ENCODE data around the gene WNK2.
"Not testable (repeated sequence)": the region's sequence is repeated elsewhere in the genome, so short reads cannot be mapped to it uniquely, and the experiment has no call there.

WNK2 gene

DNA sequence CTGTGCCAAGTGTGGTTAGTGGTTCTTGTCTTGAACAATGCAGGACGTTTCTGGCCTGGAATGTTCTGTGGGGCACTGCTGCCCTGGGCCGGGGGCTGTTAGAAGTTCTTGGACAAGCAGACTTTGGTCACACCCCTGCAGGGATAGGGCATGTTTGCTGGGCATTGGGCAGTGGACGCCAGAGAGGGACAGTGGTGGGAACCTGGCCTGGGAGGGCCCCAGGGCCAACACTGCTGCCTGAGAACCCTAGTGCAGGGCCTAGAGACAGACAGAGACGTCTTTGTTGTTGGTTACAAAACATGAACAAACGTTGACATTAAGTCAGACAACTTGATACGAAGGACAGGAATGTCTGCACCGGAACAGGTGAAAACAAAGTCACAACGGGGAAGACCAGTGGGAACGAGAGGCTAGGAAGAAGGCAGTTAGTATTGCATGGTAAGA is 57.0 kb downstream of the WNK2 start:
- no peak for DNase-seq

DNA sequence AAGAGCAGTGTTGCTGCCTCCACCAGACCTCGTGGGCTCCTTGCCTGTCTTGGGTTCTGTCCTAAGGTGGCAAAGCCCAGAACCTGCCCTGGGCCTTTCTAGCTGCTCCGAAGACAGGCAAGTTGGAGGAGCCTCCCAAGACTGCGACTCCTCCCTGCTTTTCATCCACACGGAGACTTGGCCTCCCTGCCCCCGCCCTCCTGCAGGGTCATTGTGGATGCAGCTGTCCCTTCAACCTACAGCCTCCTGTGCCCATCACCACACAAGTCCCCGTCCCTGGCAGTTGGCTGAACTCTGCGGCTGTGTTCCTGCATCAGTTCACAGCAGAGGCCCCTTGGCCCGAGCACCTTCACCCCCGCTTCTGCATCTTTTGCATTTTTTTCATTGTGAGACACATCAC is 59.2 kb downstream of the WNK2 start:
- no peak for DNase-seq

DNA sequence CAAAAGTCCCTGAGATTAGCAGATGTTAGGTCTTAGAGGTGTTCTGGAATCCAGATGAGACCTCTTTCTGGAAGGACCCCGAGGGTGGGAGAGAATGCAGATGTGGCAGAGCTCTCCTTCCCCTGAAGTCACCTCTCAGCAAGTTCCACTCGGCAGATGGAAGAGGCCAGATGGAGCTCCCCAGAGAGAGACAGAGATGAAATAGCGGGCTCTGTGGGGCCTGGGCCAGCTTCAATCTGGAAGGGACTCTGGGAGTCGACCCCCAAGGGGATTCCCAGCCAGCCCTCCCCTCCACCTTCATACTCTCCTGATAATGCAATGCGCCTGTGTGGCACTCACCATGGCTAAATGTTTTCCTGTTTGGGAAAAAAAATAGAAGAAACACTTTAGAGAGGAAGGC is 60.2 kb downstream of the WNK2 start:
- no peak for DNase-seq

DNA sequence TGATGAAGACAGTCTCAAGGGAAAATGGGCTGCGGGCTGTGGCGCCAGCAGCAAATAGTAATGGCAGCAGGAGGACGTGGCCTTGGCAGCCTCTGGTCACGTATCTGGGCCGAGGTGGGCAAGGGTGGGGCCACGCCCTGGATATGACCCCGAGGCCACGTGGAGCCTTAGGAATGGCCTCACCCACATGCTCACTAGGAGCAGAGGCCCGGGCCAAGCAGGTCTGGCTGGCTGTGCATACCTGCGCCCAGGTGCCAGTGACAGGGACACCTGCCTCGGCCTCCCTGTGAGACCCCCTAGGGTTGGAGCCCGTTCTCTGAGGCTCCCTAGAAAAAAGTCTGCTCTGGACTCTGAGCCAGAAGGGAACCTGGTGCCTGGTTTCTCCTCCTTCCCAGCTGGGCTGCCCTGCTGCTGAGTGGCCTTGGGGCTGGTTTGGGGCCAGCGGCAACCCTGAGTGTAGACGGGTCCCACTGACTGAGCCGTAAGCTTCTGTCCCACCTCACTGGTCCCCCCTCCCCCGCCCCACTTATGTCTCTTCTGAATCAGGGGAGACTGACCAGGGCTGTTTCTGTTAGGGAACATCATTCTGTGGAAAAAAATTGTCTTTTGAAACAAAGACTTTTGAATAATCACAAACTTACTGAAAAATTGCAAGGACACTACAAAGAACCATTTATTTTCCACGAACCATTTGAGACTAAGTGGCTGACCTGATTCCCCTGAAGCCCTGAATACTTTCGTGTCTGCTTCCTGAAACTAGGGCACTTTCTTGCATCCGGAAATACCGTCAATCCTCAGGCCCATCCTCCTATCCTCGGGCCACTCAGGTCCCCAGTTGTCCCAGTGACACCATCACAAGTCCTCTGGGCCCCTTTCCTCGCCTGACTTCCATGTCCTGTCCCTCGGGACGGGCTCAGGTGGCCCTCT is 60.8 kb downstream of the WNK2 start:
- no peak for DNase-seq

DNA sequence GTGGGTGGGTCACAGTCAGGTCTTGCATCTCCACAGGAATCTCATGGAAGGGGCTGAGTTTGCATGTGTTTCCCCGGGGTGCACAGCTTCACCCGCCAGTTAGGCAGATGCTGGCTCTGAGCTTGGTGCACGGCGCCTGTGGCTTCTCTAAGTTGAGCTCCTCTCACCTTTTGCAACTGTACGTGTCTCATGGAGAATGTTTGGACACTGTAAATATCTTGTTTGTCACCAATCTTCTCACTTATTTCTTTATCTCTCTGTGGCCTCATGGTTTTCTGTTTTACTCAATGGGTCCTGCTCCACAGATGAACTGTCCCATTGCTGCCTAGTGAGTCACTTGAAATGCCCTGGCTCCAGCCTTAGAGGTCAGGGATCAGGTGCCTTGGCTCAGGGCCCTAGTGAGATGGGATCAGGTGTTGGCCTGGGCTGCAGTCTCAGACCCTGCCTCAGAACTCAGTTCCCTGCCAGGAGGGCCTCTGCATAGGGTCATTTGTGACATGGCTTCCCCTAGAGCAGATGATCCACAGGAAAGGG is 61.6 kb downstream of the WNK2 start:
- DNase-seq, result no peak

DNA sequence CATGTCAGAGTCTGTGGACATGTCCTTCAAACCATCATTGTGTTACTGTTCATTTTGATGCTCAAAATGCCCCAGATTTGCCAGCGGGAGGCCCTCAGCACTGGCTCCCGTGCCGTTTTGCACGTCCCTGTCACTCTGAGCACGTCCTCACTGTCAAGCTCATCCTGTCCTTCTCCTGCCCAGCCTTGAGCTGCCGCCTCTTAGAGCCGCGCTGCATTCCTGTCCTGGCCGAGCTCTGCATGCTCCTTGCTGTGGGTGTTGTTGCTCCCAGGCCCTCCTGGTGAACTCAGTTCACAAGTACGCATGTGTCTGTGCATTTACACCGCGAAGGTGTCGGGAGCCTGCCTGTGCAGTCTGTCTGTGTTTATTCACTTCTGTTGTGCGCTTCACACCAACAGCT is 62.2 kb downstream of the WNK2 start:
- DNase-seq, result no peak

DNA sequence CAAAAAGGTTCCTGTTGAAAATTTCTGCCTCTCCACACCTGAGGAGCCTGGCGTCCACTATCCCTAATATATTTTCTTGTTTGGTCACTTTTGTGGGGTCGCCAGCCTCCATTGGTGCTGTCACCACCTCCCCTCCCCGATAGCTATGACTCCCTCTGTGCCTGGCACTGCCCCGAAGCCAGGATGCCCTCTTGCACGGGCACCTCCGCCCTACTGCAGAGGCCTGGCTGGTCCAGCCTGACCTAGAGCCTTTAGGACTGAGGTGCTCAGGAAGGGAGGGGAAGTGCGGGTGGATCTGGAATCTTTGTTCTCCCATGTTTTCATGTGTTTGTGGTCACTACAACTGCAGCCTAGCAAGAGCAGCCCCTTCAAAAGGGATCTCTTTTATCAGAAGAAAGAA is 62.6 kb downstream of the WNK2 start:
- no peak for DNase-seq

DNA sequence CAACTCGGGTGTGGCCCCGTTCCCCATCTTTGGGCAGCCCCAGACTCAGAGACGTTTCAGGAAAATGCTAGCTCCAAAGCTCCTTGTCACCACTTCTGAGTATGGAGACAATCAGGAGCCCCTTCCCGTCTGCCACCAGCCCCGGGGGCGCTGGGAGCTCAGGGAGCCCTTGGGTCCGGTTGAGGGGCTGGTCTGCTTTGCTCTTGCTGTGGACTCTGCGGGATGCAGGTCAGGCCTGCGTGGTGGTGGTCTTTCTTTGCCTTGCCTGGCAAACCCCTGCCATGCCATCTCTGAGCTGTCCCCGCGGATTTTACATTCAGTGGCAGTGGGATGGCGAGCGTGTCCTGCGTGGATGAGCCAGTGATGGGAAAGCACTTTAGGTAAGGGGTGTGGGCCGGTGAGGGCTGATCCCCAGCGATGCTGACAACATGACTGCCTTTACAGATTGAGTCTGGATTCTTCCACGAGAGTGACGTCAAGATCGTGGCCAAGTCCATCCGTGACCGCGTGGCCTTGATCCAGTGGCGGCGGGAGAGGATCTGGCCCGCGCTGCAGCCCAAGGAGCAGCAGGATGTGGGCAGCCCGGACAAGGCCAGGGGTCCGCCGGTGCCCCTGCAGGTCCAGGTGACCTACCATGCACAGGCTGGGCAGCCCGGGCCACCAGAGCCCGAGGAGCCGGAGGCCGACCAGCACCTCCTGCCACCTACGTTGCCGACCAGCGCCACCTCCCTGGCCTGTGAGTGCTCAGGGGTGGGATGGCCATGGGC is 63.3 kb downstream of the WNK2 start:
- DNase-seq, result no peak

DNA sequence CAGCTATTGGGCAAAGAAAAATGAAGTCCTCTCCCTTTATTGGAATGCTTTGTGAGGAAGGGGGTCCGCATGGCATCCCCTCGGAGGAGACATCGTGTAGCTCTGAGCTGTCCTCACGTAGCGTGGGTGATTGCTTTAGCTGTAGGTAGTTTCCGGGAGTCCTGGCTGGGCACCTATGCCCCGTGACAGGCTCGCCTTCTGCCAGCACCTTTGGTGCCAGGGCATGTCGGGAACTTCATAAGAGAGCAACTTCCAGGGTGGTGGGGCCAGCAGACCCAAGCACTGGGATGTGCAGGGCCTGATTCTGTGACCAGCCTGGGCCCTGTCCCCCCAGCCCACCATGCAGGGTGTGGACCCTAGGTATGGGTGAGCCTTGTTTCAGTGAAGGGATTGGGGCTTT is 64.0 kb downstream of the WNK2 start:
- DNase-seq, result no peak

DNA sequence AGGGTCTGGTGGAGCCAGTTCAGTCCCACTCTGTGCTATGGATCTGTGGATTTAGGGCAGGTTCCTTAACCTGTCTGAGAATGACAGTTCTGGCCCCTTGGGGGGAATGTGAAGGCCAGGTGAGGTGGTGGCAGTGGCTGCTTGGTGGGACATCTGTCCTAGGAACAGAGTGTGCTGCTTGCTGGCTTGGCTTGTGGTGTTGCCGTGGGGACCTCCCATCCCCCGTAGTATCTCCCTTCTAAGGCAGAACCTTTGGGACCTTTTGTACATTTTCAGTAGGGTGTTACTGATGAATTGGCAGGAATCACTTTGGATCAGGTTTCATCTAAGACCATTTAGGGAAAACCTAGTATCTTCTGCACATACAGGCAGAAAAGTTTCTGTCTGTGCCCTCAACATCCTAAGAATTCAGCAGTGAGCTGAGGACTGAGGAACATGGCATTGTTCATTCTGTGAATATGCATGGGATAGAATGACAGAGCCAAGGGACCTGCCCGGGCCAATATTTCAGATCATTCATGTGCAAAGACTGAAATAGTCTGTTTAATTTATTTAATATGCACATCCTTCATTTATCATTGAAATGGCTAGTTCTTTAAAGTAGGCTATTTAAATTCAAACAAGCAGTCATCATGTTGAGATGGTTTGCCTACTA is 64.6 kb downstream of the WNK2 start:
- DNase-seq, result no peak

DNA sequence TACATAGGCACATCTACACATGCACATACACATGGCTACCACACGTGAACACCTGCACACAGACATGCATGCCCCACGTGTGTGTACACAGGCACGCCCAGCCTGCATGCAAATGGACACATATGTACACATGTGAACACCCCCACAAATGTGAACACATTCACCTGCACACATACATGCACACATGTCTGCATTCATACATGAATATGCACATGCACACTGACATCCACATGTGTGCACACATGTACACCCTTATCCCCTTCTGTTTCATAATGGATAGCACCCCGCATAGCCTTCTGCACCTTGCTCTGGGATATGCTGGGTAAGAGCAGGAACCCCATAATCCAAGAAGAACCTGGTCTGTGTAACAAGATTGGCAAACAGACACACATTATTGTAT is 66.2 kb downstream of the WNK2 start:
- DNase-seq, result no peak

DNA sequence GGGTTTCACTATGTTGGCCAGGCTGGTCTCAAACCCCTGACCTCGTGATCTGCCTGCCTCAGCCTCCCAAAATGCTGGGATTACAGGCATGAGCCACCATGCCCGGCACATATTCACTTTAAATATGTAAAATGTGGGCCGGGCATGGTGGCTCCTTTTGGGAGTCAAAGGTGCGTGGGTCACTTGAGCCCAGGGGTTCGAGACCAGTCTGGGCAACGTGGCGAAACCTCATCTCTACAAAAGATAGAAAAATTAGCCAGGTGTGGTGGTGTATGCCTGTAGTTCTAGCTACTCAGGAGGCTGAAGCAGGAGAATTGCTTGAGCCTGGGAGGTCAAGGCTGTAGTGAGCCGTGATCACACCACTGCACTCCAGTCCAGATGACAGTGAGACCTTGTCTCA is 67.4 kb downstream of the WNK2 start:
- DNase-seq, result not testable (repeated sequence)

DNA sequence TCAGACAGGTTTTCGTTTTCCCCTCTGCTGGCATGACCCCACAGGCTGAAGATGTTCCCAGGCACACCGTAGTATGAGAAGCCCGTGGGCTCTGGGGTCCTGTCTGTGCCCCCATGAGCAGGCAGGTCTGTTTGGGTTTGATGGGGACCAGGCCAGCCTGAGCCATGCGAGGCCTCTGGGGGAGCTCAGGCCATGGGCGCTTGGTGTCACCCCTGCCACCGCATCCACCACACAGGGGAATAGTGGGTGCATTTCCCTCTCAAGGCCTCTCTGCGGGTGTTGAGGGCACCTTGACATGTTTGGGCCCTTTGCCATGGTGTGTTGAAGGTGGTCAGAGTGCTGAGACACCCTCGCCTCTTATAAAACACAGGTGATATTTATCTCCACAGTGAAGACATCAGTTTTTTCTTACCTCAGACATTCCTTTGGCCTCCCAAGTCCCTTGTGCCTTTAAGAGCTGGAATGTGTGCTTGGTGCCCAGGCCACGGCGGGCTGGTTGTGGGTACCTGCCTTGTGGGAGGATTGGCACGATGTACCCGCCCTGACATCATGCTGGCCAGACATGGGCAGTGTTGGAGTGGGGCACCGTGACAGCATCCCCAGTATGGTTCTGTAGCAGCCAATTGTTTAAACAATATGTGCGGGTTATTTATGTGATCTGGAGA is 68.3 kb downstream of the WNK2 start:
- DNase-seq, result no peak

DNA sequence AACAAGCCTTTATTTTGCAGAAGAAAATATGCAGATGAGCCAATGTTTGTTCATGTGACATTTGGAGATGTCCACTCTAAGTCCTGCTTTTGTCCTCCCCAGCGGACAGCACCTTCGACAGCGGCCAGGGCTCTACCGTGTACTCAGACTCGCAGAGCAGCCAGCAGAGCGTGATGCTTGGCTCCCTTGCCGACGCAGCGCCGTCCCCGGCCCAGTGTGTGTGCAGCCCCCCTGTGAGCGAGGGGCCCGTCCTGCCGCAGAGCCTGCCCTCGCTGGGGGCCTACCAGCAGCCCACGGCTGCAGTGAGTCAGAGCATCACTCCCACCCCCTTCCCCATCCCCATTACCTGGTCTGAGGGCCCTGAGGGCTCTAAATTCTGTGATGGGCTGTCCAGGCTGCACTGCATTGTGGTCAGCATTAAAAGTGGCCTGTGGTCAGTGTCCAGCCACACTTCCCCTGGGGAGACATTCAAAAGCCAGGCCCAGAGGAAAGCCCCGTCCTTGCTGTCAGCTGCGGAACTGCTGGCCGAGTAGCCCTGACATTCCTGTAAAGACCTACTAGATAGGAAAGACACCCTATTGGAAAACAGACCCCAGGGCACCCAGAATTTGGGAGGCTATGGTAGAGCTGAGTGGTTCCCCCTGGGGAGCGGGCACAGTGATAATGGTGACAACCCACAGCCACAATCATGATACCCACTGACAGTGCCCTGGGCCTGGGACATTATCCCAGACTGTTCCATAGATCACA is 69.0 kb downstream of the WNK2 start:
- DNase-seq, result no peak

DNA sequence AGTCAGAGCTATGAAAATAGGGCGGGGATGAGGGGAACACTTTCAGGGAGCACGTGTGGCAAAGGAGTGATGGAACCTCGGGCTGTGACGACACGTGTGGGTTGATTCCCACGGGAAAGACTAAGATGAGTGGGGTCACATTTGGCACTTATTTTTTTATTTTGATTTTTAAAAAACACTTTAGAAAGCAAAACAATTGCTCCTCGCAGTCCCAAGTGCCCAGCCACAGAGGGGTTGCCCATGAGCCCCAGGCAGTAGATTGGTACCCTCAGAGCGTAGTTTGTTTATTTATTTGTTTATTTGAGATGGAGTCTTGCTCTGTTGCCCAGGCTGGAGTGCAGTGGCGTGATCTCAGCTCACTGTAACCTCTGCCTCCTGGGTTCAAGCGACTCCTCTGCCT is 69.7 kb downstream of the WNK2 start:
- no peak for DNase-seq

DNA sequence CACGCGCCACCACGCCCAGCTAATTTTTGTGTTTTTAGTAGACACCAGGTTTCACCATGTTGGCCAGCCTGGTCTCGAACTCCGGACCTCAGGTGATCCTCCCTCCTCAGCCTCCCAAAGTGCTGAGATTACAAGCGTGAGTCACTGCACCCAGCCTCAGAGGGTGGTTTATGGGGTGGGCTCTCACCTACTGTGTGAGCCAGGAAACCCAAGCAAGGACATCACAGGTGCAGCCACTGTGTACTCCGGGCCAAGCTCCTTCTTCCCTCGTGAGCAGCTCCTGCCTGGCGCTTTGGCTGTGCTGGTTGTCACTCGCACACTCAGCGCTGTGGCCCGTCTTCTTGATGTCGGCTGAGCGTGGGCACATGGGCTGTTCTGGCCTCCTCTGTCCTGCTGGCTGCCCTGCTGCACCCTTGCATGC is 70.1 kb downstream of the WNK2 start:
- DNase-seq, result no peak

DNA sequence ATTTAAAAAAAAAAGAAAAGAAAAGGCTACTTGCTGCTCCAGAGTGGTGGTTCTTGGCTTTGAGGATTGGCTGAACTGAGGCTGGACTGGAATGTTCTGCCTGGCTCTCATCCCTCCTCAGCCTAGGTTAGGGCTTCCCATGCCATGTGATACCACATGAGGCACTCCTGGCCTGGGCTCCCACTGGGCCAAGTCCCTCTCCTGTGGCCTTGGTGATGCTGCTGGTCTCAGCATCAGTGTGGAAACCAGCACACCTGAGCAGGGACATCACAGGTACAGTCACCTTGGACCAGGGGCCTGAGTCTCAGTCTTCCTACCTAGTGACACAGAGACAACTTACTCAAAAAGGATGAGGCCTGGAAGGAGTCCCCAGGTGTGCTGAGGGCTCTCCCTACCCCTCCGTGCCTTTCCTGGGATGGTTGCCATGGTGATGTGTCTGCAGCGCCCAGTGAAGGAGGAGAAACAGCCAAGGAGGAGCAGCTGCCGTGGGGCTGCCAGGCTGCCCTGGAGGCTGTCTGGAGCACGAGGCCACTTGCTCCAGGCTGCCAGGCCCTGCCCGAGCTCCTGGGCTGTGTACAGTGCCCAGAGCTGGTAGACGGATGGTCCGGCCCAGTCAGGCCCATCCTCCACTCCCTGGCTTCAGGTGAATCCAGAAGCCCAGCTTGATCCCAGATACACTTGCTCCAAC is 71.0 kb downstream of the WNK2 start:
- DNase-seq, result no peak

DNA sequence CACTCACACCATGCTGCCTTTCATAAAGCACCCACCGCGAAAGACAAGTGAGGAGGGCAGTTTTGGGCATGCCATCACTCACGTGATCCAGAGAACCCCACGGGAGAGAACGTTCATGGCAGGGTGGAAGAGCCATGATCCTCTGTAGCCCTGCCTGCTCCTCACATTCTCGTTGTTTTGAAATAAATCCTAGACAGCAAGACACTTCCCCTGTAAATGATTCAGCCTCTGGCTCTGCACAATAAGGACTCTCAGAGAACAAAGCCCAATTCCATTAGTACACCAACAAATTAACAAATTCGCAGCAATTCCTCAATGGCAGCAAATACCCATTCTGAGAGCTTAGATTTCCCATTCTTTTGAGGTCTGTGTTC is 71.5 kb downstream of the WNK2 start:
- DNase-seq, result no peak

DNA sequence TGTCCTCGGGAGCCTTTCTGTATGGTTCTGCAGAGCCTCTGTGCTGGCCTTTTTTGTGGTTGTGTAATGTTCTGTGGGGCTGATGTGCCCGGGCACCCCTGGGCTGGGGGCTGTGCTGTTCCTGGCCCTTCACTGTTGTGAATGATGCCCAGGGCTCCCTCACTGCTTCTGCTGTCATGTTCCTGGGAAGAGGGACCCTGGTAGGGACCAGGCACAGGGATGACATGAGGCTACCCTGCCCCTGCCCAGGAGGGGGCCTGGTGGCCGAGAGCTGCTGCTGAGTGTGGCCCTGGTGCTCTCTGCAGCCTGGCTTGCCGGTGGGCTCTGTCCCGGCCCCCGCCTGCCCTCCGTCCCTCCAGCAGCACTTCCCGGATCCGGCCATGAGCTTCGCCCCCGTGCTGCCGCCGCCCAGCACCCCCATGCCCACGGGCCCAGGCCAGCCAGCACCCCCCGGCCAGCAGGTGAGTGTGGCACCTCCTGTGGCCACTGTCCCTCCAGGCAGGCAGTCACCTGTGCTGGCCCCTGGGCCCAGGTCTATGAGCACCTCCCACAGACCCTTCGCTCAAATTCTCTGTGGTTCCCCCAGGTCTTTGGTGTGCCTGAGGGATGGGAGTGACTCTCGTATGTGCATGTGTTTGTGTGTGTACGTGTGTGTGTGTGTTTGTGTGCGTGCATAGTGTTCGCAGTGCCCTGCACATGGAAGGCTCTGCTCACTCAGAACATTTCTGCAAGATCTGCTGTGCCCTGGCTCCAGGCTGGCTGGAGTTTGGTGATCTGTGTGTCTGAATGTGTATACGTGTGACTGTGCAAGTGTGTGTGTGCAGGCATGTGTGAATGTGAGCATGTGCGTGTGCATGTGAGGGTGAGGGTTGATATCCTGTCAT is 72.3 kb downstream of the WNK2 start:
- no peak for DNase-seq

All from hematopoietic multipotent progenitor cell treated with erythropoietin and hydrocortisone succinate and interleukin-3 and kit ligand, for 6 days (in vitro differentiated cells).